PFSK-1 (cell line): ENCODE data around the gene KIF23.

ENCODE experiments used
- FOXP2 ChIP-seq: optimal IDR thresholded peaks from 2 replicates; pipeline ENCODE3; 2011; ENCODE audit warnings: borderline replicate concordance, control low read depth, inconsistent platforms; ENCODE audit not compliant: insufficient read depth; ENCODE audit errors: extremely low read length, extremely low read depth
- POLR2AphosphoS5 ChIP-seq: IDR thresholded peaks from 2 replicates; pipeline ENCODE4 v1.6.1; 2012; ENCODE audit warnings: low read depth, mild to moderate bottlenecking, control low read depth, low read length, moderate library complexity
- REST ChIP-seq, 2 experiments: IDR thresholded peaks; 2 replicates each; pipeline versions ENCODE4 v1.6.1 to v1.8.0; 2011 to 2012; ENCODE audit warnings: low read depth in 2 of 2, low read length in 2 of 2, control low read depth in 1 of 2, inconsistent platforms in 1 of 2, mild to moderate bottlenecking in 1 of 2, moderate library complexity in 1 of 2; ENCODE audit not compliant: insufficient read depth in 1 of 2
- SIN3A ChIP-seq: IDR thresholded peaks from 2 replicates; pipeline ENCODE4 v1.6.1; 2012; ENCODE audit warnings: mild to moderate bottlenecking, low read length, moderate library complexity, borderline replicate concordance; ENCODE audit not compliant: insufficient read depth
- TAF1 ChIP-seq: IDR thresholded peaks from 2 replicates; pipeline ENCODE4 v1.6.1; 2012; ENCODE audit warnings: low read length, control low read depth, borderline replicate concordance; ENCODE audit not compliant: insufficient read depth

- TF ChIP-seq POLR2AphosphoS5 = no peak
- TF ChIP-seq TAF1 = no peak
- no peak for TF ChIP-seq REST (IDR thresholded peaks at IDR 0.05; ENCODE audit: insufficient read depth in 1 of 2, low read depth in 2 of 2, low read length in 2 of 2)
- TF ChIP-seq SIN3A = no peak
- TF ChIP-seq FOXP2 = no peak
Measured at GRCh38 chr15:69384626-69385598, 29.2 kb upstream of the KIF23 start.
